GM19452 (cell line): Measurements from ENCODE around the gene PRPS1.
"Not testable (repeated sequence)": the region's sequence is repeated elsewhere in the genome, so short reads cannot be mapped to it uniquely, and the experiment has no call there.

ENCODE experiments used
- ATAC-seq: cut with Tn5 transposase; IDR thresholded peaks from one replicate; pipeline ENCODE4 v1.9.1; 2021; ENCODE audit not compliant: unreplicated experiment

The PRPS1 gene

DNA sequence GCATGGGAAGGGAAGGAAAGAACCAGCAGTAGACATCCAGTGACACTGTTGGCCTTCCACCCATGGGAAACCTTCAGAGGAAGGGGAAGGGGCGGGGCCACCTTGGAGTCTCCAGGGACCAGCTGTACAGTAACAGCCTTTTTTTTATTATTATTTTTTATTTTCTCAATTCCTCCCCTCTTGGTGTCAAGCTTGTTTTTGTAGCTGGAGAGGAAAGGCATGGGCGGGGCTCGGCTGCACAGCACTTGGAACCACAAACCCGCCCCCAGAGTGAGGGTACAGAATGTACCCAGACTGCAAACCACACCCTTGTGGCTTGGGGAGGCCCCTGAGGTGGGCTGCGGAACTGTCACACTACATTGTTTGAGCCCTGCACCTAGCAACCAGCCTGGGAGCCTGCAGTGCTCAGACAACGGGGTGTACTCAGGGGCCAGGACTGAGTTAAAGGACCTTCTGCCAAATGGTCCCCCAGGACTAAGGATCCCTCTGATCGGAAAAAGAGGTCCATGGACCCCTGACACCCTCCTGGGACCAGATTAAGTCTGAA is 45.7 kb downstream of the PRPS1 start:
- peak; percentile 87 for ATAC-seq

DNA sequence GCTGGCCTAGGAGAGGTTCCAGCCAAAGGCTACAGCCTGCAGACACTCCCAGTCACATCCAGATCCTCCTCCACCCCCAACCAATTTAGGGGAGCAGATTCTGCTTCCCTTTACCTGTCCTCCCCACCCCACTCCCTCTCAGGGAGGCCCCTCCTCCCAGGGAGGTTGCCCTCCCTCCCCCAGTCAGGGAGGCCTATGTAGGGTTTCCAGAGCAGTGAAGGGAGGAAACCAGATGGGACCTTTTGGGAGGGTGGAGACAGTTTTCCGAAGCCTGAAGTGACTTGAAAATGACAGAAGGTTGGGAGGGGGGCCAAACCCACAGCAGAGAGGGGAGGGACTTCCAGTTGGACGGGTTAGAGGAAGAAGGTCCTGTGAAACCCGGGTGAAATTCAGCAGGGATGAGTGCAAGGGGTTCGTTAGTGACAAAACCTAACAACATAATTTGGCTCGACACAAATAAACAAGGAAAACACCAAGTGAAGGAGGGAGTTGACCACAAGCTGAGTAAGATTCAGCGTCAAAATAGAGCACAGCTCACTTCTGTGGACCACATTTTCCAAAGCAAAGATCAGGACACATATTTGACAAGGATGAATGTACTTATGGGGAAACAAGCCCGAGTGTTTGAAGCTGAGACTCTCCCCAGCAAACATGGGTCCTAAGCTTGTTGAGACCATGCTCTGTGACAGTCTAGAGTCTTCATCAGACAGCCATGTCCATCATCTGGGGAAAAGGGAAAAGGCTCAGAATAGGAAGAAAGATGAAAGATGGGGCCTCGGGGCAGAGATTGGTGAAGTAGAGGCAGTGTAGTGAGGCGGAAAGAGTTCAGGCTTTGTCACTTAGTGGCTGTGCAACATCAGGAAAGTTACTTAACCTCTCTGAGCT is 46.4 kb downstream of the PRPS1 start:
- peak; percentile 3 for ATAC-seq

DNA sequence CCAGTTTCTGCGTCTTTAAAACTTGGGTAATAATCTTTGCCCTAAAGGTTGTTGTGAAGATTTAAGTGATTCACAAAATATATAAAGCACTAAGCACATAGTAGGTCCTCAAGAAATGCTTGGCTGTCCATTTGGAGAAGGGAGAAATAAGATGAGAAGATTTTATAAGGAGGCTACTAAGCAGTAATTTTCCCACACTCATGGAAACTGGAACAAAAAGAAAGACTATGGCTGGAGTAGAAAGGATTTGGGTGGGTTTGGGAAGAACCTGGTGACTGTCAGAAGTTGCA is 47.0 kb downstream of the PRPS1 start:
- ATAC-seq, result no peak

- ATAC-seq, result no peak
These were observed 47.7 kb downstream of the PRPS1 start for GRCh38 chrX:107675823-107676555.

GRCh38 chrX:107676559-107677378 is 48.5 kb downstream of the PRPS1 start:
- no peak for ATAC-seq

- no peak for ATAC-seq
These were observed 49.2 kb downstream of the PRPS1 start for GRCh38 chrX:107677501-107677901.

DNA sequence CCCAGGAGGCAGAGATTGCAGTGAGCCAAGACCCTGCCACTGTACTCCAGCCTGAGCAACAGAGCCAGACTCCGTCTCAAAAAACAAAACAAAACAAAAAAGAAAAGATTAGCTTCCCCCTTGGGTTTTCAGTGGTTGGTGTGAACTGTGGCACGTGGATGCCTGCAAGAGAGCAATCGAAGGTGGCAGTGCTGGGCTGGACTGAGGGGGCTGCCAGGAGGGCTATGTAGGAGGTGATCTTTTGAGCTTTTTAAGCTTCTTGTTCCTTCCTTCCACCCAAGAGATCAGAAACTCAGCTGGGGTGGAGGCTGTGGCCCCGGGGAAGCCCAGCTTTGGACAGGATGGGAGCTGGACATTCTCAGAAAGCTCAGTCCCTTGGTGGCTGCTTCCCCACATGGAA is 49.6 kb downstream of the PRPS1 start:
- ATAC-seq, result no peak

DNA sequence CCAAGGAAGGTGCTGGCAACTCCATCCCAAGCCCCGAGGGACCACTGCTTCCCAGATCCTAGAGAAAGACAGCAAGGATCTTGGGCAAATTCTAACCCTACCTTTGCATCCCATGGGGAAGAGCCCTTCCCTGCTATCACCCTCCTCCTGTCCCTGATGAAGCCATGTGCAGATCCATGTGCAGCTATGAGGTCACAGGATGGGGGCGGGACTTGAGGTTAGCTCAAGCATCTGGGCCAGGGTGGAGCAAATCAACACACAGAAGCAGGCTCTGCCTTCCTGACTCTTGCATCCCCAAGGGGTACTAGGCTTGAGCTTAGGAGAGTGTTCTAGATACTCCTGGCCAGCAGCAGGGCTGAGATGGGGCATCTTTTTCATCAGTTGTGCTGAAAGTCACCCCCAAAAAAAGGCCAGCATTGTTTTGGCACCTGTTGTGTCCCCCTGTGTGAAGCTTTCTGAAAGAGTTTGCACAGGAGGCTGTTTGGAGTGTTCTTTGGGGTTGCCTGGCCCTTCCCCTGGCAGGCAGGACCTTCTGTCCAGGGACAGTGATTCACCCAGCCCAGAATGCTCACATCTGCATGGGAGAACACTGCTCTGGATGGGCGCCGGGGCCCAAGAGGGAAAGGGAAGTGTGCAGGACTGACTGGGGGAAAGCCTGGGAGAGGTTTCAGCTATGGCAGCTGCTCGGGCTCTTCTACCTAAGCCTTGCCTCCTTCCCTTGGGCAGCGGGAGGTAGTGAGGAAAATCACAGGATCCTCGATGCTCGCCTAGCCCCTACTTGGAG is 50.8 kb downstream of the PRPS1 start:
- no peak for ATAC-seq

DNA sequence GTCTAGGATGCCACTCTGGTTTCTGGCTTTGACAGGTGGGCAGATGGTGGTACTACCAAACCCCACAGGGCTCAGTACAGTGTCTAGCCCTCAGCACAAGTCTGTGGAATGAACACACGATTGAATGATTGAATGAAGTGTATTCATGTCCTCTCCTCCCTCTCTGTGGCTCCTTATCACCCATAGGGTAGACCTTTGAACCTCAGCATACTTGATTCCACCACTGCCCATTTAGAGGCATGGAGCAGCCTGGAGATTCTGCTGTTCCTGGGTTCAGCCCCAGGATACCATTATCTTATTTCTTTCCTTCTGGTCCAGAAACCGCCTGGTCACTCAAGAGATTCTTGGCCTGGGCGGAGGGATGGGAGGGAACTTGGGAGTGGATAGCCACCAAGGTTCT is 53.9 kb downstream of the PRPS1 start:
- ATAC-seq, result no peak

GRCh38 chrX:107683124-107683895 is 55.0 kb downstream of the PRPS1 start:
- no peak for ATAC-seq

- ATAC-seq, result no peak
These were observed 55.6 kb downstream of the PRPS1 start for GRCh38 chrX:107683931-107684330.

GRCh38 chrX:107684956-107685385 is 56.7 kb downstream of the PRPS1 start:
- peak; percentile 87 for ATAC-seq

- not testable (repeated sequence) for ATAC-seq
These were observed 57.3 kb downstream of the PRPS1 start for GRCh38 chrX:107685586-107685985.

DNA sequence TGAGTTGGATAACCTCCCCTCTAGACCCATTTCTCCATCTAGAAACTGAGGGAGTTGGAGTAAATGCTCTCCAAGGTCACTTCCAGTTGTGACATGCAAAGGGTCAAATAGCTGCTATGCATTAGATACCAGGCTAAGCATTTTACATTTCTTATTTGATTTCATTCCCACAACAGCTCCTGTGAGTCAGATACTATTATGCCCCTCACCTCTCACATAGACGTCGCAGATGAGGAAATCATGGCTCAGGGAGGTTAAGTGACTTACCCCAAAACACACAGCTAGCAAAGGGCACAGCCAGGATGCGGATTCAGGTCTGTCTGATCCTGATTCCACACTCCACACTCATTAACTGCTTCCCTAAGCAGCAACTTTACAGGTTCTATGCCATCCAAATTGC is 57.7 kb downstream of the PRPS1 start:
- no peak for ATAC-seq

GRCh38 chrX:107686792-107687191 is 58.5 kb downstream of the PRPS1 start:
- ATAC-seq, result no peak

DNA sequence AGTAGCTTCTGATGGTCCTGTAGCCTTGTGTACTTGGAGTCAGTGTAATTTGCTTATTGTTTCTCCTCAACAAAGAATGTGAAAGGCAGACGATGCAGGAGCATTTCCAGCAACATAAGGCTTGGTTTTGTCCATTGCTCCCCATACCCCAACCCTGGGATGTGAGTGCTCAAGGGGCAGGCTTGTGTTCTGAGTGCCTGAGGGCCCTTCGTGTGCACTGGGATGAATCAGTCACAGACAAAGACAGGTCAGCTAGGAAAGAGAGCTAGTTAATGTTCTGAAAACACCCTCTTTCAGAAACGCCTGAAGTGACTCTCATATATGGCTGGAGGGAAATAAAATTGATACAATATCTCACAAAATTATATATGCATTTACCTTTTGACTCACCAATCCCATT is 59.1 kb downstream of the PRPS1 start:
- no peak for ATAC-seq

DNA sequence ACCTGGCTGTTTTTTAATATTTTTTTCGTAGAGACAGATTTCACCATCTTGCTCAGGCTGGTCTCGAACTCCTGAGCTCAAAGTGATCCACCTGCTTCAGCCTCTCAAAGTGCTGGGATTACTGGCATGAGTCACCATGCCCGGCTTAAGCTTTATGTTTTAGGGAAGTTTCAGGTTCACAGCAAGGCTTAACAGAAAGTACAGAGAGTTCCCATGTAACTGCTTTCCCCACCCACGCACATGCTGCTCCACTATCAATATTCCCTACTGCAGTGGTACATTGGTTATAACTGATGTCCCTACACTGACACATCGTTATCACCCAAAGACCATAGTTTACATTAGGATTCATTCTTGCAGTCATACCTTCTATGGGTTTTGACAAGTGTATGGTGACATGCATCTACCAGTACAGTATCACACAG is 62.7 kb downstream of the PRPS1 start:
- ATAC-seq, result no peak

DNA sequence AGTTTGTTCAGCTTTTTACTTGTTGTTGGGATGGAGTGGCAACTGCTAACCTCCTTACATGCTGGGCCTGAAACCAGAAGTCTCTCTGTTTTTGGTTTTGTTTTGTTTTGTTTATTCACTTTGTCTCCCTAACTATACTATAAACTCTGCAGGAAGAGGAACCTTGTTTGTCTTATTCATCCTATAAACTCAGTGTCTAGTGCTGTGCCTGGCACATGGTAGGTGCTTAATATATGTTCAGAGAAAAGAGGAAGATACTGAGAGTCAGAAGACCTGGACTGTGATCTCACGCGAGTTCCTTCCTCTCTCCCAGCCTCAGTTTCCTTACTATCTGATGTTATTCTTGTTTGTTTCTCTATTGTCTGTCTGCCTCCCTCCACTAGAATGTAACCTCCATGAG is 71.3 kb downstream of the PRPS1 start:
- ATAC-seq, result no peak

- no peak for ATAC-seq
These were observed 72.0 kb downstream of the PRPS1 start for GRCh38 chrX:107700317-107700774.
